DOHH2 (cell line): Measurements from ENCODE around the gene CNNM3.
"Not testable (repeated sequence)": the region's sequence is repeated elsewhere in the genome, so short reads cannot be mapped to it uniquely, and the experiment has no call there.

Source experiments
- H3F3A ChIP-seq: fragments of 200-600 bp; sonication (generic), shearing (Covaris generic); 2 replicates; pipeline ENCODE4 v1.6.0; 2016; ENCODE audit warnings: antibody characterized with exemption, mild to moderate bottlenecking; ENCODE audit not compliant: control insufficient read depth, insufficient read depth
- H3K27ac ChIP-seq: fragments of 200-600 bp; sonication (generic); 2 replicates; pipeline ENCODE4 v1.5.1; 2014; ENCODE audit warnings: low read depth, mild to moderate bottlenecking, low read length, moderate library complexity
- H3K27me3 ChIP-seq: fragments of 200-600 bp; sonication (generic); 2 replicates; pipeline ENCODE4 v1.6.1; 2014; ENCODE audit warnings: mild to moderate bottlenecking, low read length, mixed read lengths; ENCODE audit not compliant: control insufficient read depth
- H3K36me3 ChIP-seq: fragments of 200-600 bp; sonication (generic); 2 replicates; pipeline ENCODE4 v1.6.1; 2014; ENCODE audit warnings: mild to moderate bottlenecking, low read length, moderate library complexity, mixed read lengths; ENCODE audit not compliant: control insufficient read depth
- H3K4me1 ChIP-seq: fragments of 200-600 bp; sonication (generic); 2 replicates; pipeline ENCODE4 v1.6.1; 2014; ENCODE audit warnings: mild to moderate bottlenecking, low read length, mixed read lengths; ENCODE audit not compliant: control insufficient read depth
- H3K4me2 ChIP-seq: fragments of 200-600 bp; sonication (generic); 2 replicates; pipeline ENCODE4 v1.6.0; 2014; ENCODE audit warnings: mild to moderate bottlenecking, low read length, moderate library complexity
- H3K4me3 ChIP-seq: fragments of 200-600 bp; sonication (generic); 2 replicates; pipeline ENCODE4 v1.5.1; 2014; ENCODE audit warnings: mild to moderate bottlenecking, low read length, mixed read lengths
- H3K79me2 ChIP-seq: fragments of 200-600 bp; sonication (generic); 2 replicates; pipeline ENCODE4 v1.6.1; 2014; ENCODE audit warnings: mild to moderate bottlenecking, low read length, mixed read lengths; ENCODE audit not compliant: control insufficient read depth
- H3K9me2 ChIP-seq: fragments of 200-600 bp; sonication (generic); replicated peaks from 2 replicates; pipeline ENCODE4 v1.6.1; 2014; ENCODE audit warnings: mild to moderate bottlenecking, low read length, mixed read lengths; ENCODE audit not compliant: control insufficient read depth
- H3K9me3 ChIP-seq: fragments of 200-600 bp; sonication (generic); 2 replicates; pipeline ENCODE4 v1.6.1; 2014; ENCODE audit warnings: antibody characterized with exemption, low read length, mixed read lengths; ENCODE audit not compliant: control insufficient read depth, insufficient read depth
- H4K20me1 ChIP-seq: fragments of 200-600 bp; sonication (generic); 2 replicates; pipeline ENCODE4 v1.6.0; 2014; ENCODE audit warnings: low read depth, mild to moderate bottlenecking, antibody characterized with exemption, low read length, moderate library complexity; ENCODE audit not compliant: control insufficient read depth, insufficient read depth
- CTCF ChIP-seq: fragments of 200-600 bp; sonication (generic); IDR thresholded peaks from one replicate; pipeline ENCODE4 v1.5.1; 2014; ENCODE audit warnings: antibody characterized with exemption, mild to moderate bottlenecking, low read depth, low read length; ENCODE audit not compliant: poor library complexity, severe bottlenecking
- EZH2phosphoT487 ChIP-seq: fragments of 200-600 bp; sonication (generic); IDR thresholded peaks from 2 replicates; pipeline ENCODE4 v1.6.1; 2017; ENCODE audit warnings: borderline replicate concordance, mild to moderate bottlenecking, antibody characterized with exemption, low read length, moderate library complexity, mixed read lengths

The CNNM3 gene

GRCh38 chr2:96861074-96861473, 45.0 kb downstream of the CNNM3 start:
- H3K27me3 ChIP-seq, result peaks cover 15% of the 10 kb centered on the region
- TF ChIP-seq CTCF, result no peak
- no peak for TF ChIP-seq EZH2phosphoT487
- no peaks in the 10 kb centered on the region for H3K9me3 ChIP-seq
- no peak overlapping the region for H3K27ac ChIP-seq
- H3K4me1 ChIP-seq, result peaks cover 22% of the 10 kb centered on the region
- no peak overlapping the region for H3K4me3 ChIP-seq
- H3K9me2 ChIP-seq, result no peaks in the 10 kb centered on the region
- H4K20me1 ChIP-seq, result no peaks in the 10 kb centered on the region; the same call in 1 of the 2 replicates
- no peaks in the 10 kb centered on the region for H3K36me3 ChIP-seq
- no peaks in the 10 kb centered on the region for H3F3A ChIP-seq
- peaks cover 13% of the 10 kb centered on the region for H3K79me2 ChIP-seq
- no peak overlapping the region for H3K4me2 ChIP-seq

GRCh38 chr2:96863056-96863455, 47.0 kb downstream of the CNNM3 start:
- not testable (repeated sequence) for H3K4me2 ChIP-seq, H3K36me3 ChIP-seq, H3K9me2 ChIP-seq, H3K27ac ChIP-seq, H3K79me2 ChIP-seq, H4K20me1 ChIP-seq, H3F3A ChIP-seq, H3K9me3 ChIP-seq, H3K4me3 ChIP-seq
- peaks cover 34% of the 10 kb centered on the region for H3K27me3 ChIP-seq
- peaks cover 10% of the 10 kb centered on the region for H3K4me1 ChIP-seq

GRCh38 chr2:96863575-96864342, 47.7 kb downstream of the CNNM3 start:
- H3K4me1 ChIP-seq, result peaks cover 13% of the 10 kb centered on the region
- H3K36me3 ChIP-seq, result no peaks in the 10 kb centered on the region
- H3F3A ChIP-seq, result no peaks in the 10 kb centered on the region
- no peaks in the 10 kb centered on the region for H3K79me2 ChIP-seq
- no peaks in the 10 kb centered on the region for H3K9me3 ChIP-seq
- no peaks in the 10 kb centered on the region for H4K20me1 ChIP-seq
- no peaks in the 10 kb centered on the region for H3K9me2 ChIP-seq
- H3K4me2 ChIP-seq, result no peak overlapping the region
- no peak for TF ChIP-seq EZH2phosphoT487
- no peak for TF ChIP-seq CTCF
- H3K27me3 ChIP-seq, result peaks cover 40% of the 10 kb centered on the region
- H3K4me3 ChIP-seq, result no peak overlapping the region
- H3K27ac ChIP-seq, result no peak overlapping the region

GRCh38 chr2:96864343-96865091, 48.4 kb downstream of the CNNM3 start:
- Histone ChIP-seq H3K79me2 (no peaks in the 10 kb centered on the region), H3K27me3 (peaks cover 39% of the 10 kb centered on the region), H3K4me2 (no peak overlapping the region), H3K4me1 (peaks cover 14% of the 10 kb centered on the region), H3K9me3 (no peaks in the 10 kb centered on the region), H3K36me3 (no peaks in the 10 kb centered on the region), H4K20me1 (no peaks in the 10 kb centered on the region), H3K4me3 (no peak overlapping the region), H3K9me2 (no peaks in the 10 kb centered on the region), H3F3A (no peaks in the 10 kb centered on the region), H3K27ac (no peak overlapping the region)
- TF ChIP-seq CTCF, result no peak
- no peak for TF ChIP-seq EZH2phosphoT487
